CD4-positive, alpha-beta T cell (primary cell): ENCODE data around the gene DNAJC19. TPM values are rescaled to one million over a fixed set of nuclear protein-coding genes. Genes with fewer than 3 reads are reported as not detected.
"Not testable (repeated sequence)": the region's sequence is repeated elsewhere in the genome, so short reads cannot be mapped to it uniquely, and the experiment has no call there.

Source experiments
- ATAC-seq: fragments of 200-7000 bp; cut with Tn5 transposase; one replicate; pipeline ENCODE4 v1.10.0; 2022; ENCODE audit warnings: mild to moderate bottlenecking; ENCODE audit not compliant: poor library complexity
- CTCF ChIA-PET: fragments of 350-600 bp; sonication (Branson Sonifier 250); formaldehyde crosslinking; loops from one replicate; lab custom pipeline; 2021; ENCODE audit warnings: antibody characterized with exemption, inconsistent platforms; lab: Charles Lee
- POLR2A ChIA-PET: fragments of 350-600 bp; sonication (Branson Sonifier 250); formaldehyde crosslinking; loops from one replicate; lab custom pipeline; 2021; ENCODE audit warnings: antibody characterized with exemption, inconsistent platforms; lab: Charles Lee
- DNase-seq, 14 experiments: peaks; one replicate each; pipeline ENCODE4 v3.0.0-alpha.2; 2013 to 2020; ENCODE audit warnings: mixed read lengths in 2 of 14
- H3K27ac ChIP-seq, 2 donors: one replicate each; pipeline versions ENCODE4 v1.5.1 to v1.7.0; 2013; ENCODE audit warnings: low read length in 2 of 2, low read depth in 1 of 2, mild to moderate bottlenecking in 1 of 2
- H3K27me3 ChIP-seq, 2 experiments: 1 replicate in 1 of 2; 2 replicates in 1 of 2; pipeline versions ENCODE4 v1.6.1 to v1.7.0; 2013; ENCODE audit warnings: low read length in 2 of 2, control low read depth in 1 of 2, mild to moderate bottlenecking in 1 of 2, moderate library complexity in 1 of 2; ENCODE audit not compliant: insufficient read depth in 2 of 2, control insufficient read depth in 1 of 2
- H3K36me3 ChIP-seq: one replicate; pipeline ENCODE4 v1.6.1; 2013; ENCODE audit warnings: low read length, control low read depth; ENCODE audit not compliant: insufficient read depth
- H3K4me1 ChIP-seq: one replicate; pipeline ENCODE4 v1.6.1; 2013; ENCODE audit warnings: low read length, control low read depth; ENCODE audit not compliant: insufficient read depth
- H3K4me3 ChIP-seq: one replicate; pipeline ENCODE4 v1.5.1; 2013; ENCODE audit warnings: mild to moderate bottlenecking, low read length, moderate library complexity
- H3K9me3 ChIP-seq, 2 experiments: 1 replicate in 1 of 2; 2 replicates in 1 of 2; pipeline versions ENCODE4 v1.6.1 to v1.7.0; 2013; ENCODE audit warnings: low read length in 2 of 2, mild to moderate bottlenecking in 2 of 2, control low read depth in 1 of 2, moderate library complexity in 1 of 2; ENCODE audit not compliant: control insufficient read depth in 1 of 2, insufficient read depth in 1 of 2
- H3K27ac Mint-ChIP-seq: one replicate; pipeline ENCODE4 v1.8.0; 2020; ENCODE audit warnings: mixed read lengths
- H3K27me3 Mint-ChIP-seq: one replicate; pipeline ENCODE4 v1.8.0; 2021; ENCODE audit warnings: mixed read lengths
- H3K36me3 Mint-ChIP-seq: one replicate; pipeline ENCODE4 v1.8.0; 2021; ENCODE audit warnings: low read depth, mixed read lengths
- H3K4me1 Mint-ChIP-seq: one replicate; pipeline ENCODE4 v1.8.0; 2021; ENCODE audit warnings: low read depth, mixed read lengths
- H3K4me3 Mint-ChIP-seq: one replicate; pipeline ENCODE4 v1.8.0; 2020; ENCODE audit warnings: mild to moderate bottlenecking, mixed read lengths
- H3K9me3 Mint-ChIP-seq: one replicate; pipeline ENCODE4 v1.8.0; 2020; ENCODE audit warnings: mixed read lengths
- intact Hi-C, 2 experiments: fragments of 100-400 bp; cut with DNase I in 1 of 2; cut with micrococcal nuclease in 1 of 2; formaldehyde crosslinking; loops; one replicate each; pipeline versions ENCODE4 v1.15.1 to v1.9.0; 2023 to 2025; cut with DNase I, micrococcal nuclease
- total RNA-seq, 174 experiments: library from RNA in 2 of 174; stranded (reverse) in 2 of 174; gene quantifications; one replicate each; pipeline ENCODE4 v1.2.3 and lab custom pipeline; 2021 to 2026
- TF ChIP-seq, protein P1 (sequence below): fragments of 200-600 bp; IDR thresholded peaks from one replicate; pipeline ENCODE4 v1.8.0; 2022; ENCODE audit warnings: antibody characterized with exemption, mild to moderate bottlenecking

Gene DNAJC19
- total RNA-seq, 2 experiments from 2014 or later, result 28.7 to 40.2 TPM

DNA sequence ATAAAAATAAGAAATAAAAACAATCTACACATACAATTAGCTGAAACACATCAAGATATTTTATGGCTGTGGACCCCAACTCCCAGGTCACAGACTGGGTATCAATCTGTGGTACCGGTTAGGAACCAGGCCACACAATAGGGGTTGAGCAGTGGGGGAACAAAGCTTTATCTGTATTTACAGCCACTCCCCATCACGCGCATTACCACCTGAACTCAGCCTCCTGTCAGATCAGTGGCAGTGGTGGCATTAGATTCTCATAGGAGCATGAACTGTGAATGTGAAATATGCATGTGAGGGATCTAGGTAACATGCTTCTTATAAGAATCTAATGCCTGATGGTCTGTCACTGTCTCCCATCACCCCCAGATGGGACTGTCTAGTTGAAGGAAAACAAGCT, 17.7 kb upstream of the DNAJC19 start:
- Mint-ChIP-seq H3K4me3 (no peak overlapping the region), H3K27ac (no peak overlapping the region), H3K36me3 (peaks cover 7% of the 10 kb centered on the region), H3K27me3 (peaks cover 13% of the 10 kb centered on the region), H3K9me3 (peaks cover 7% of the 10 kb centered on the region), H3K4me1 (no peaks in the 10 kb centered on the region)
- intact Hi-C loops, result no loop called here
- TF ChIP-seq, protein P1, sequence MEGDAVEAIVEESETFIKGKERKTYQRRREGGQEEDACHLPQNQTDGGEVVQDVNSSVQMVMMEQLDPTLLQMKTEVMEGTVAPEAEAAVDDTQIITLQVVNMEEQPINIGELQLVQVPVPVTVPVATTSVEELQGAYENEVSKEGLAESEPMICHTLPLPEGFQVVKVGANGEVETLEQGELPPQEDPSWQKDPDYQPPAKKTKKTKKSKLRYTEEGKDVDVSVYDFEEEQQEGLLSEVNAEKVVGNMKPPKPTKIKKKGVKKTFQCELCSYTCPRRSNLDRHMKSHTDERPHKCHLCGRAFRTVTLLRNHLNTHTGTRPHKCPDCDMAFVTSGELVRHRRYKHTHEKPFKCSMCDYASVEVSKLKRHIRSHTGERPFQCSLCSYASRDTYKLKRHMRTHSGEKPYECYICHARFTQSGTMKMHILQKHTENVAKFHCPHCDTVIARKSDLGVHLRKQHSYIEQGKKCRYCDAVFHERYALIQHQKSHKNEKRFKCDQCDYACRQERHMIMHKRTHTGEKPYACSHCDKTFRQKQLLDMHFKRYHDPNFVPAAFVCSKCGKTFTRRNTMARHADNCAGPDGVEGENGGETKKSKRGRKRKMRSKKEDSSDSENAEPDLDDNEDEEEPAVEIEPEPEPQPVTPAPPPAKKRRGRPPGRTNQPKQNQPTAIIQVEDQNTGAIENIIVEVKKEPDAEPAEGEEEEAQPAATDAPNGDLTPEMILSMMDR, result no peak
- Histone ChIP-seq H3K27me3 (no peaks in the 10 kb centered on the region), H3K27ac (no peak overlapping the region), H3K36me3 (no peaks in the 10 kb centered on the region), H3K9me3 (peaks cover 0 to 4% of the 10 kb centered on the region in 2 experiments), H3K4me3 (no peak overlapping the region), H3K4me1 (no peaks in the 10 kb centered on the region)
- ATAC-seq, result no peak
- ChIA-PET CTCF (no interaction called here), POLR2A (no interaction called here)
- DNase-seq, result no peak

DNA sequence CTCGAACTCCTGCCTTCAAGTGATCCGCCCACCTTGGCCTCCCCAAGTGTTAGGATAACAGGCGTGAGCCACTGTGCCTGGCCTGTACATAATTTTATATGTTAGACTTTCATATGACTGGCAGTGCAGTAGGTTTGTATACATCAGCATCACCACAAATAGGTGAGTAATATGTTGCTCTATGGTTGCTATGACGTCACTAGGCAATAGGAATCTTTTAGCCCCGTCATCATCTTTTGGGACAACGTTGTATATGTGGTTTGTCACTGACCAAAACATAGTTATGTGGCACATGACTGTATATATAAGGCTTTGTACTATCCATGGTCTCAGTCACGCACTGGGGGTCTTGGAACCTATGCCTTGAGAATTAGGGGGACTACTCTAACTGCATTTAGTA, 17.0 kb upstream of the DNAJC19 start:
- no peak overlapping the region for H3K27ac Mint-ChIP-seq
- no peaks in the 10 kb centered on the region for H3K4me1 Mint-ChIP-seq
- H3K27me3 ChIP-seq, result no peaks in the 10 kb centered on the region
- H3K4me1 ChIP-seq, result no peaks in the 10 kb centered on the region
- CTCF ChIA-PET, result no interaction called here
- no peak overlapping the region for H3K4me3 ChIP-seq
- H3K4me3 Mint-ChIP-seq, result no peak overlapping the region
- H3K36me3 Mint-ChIP-seq, result peaks cover 13% of the 10 kb centered on the region
- TF ChIP-seq, protein P1, result no peak
- DNase-seq (no peak), ATAC-seq (no peak)
- no peaks in the 10 kb centered on the region for H3K36me3 ChIP-seq
- no peak overlapping the region for H3K27ac ChIP-seq
- POLR2A ChIA-PET, result no interaction called here
- intact Hi-C loops, result no loop called here
- peaks cover 2 to 4% of the 10 kb centered on the region in 2 experiments for H3K9me3 ChIP-seq
- H3K9me3 Mint-ChIP-seq, result peaks cover 7% of the 10 kb centered on the region
- H3K27me3 Mint-ChIP-seq, result peaks cover 8% of the 10 kb centered on the region

DNA sequence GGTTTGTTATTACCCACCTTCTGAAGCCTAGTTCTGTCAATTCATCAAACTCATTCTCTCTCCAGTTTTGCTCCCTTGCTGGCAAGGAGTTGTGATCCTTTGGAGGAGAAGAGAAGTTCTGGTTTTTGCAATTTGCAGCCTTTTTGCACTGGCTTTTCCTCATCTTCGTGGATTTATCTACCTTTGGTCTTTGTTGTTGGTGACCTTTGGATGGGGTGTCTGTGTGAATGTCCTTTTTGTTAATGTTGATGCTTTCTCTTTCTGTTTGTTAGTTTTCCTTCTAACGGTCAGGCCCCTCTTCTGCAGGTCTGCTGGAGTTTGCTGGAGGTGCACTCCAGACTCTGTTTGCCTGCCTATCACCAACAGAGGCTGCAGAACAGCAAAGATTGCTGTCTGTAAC, 13.9 kb upstream of the DNAJC19 start:
- H3K36me3 Mint-ChIP-seq, result peaks cover 23% of the 10 kb centered on the region
- intact Hi-C loops, ATAC-seq, H3K4me3 Mint-ChIP-seq, H3K4me1 ChIP-seq, H3K27ac ChIP-seq, H3K27ac Mint-ChIP-seq, CTCF ChIA-PET, H3K27me3 ChIP-seq, H3K9me3 ChIP-seq, H3K4me1 Mint-ChIP-seq, H3K36me3 ChIP-seq, H3K4me3 ChIP-seq, POLR2A ChIA-PET, DNase-seq: not testable (repeated sequence)
- peaks cover 12% of the 10 kb centered on the region for H3K27me3 Mint-ChIP-seq
- peaks cover 16% of the 10 kb centered on the region for H3K9me3 Mint-ChIP-seq

DNA sequence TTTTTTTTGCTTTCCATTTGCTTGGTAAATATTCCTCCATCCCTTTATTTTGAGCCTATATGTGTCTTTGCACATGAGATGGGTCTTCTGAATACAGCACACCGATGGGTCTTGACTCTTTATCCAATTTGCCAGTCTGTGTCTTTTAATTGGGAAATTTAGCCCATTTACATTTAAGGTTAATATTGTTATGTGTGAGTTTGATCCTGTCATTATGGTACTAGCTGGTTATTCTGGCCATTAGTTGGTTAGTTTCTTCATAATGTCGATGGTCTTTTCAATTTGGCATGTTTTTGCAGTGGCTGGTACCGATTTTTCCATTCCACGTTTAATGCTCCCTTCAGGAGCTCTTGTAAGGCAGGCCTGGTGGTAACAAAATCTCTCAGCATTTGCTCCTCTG, 12.8 kb upstream of the DNAJC19 start:
- intact Hi-C loops, result not testable (repeated sequence)

More for the DNA sequence above, 12.8 kb upstream of the DNAJC19 start:
- DNase-seq, H3K27ac ChIP-seq, H3K4me1 ChIP-seq, H3K4me3 ChIP-seq, POLR2A ChIA-PET, H3K27me3 ChIP-seq, CTCF ChIA-PET, H3K27ac Mint-ChIP-seq, ATAC-seq, H3K36me3 ChIP-seq, H3K4me1 Mint-ChIP-seq, H3K9me3 ChIP-seq, H3K4me3 Mint-ChIP-seq: not testable (repeated sequence)
- Mint-ChIP-seq H3K36me3 (peaks cover 23% of the 10 kb centered on the region), H3K9me3 (peaks cover 19% of the 10 kb centered on the region), H3K27me3 (peaks cover 12% of the 10 kb centered on the region)
